PC-9 (cell line): ENCODE measurements around the gene C4orf54.

Experiments
- EZH2 ChIP-seq: fragments of 200-600 bp; sonication (generic); IDR thresholded peaks from 2 replicates; pipeline ENCODE4 v1.8.0; 2017; ENCODE audit warnings: antibody characterized with exemption, low read depth
- TF ChIP-seq, protein P1 (sequence below): fragments of 200-600 bp; sonication (generic); conservative IDR thresholded peaks from 2 replicates; pipeline ENCODE4 v1.6.1; 2017; ENCODE audit warnings: mixed run types, antibody characterized with exemption, mild to moderate bottlenecking, moderate library complexity

- TF ChIP-seq, protein P1, sequence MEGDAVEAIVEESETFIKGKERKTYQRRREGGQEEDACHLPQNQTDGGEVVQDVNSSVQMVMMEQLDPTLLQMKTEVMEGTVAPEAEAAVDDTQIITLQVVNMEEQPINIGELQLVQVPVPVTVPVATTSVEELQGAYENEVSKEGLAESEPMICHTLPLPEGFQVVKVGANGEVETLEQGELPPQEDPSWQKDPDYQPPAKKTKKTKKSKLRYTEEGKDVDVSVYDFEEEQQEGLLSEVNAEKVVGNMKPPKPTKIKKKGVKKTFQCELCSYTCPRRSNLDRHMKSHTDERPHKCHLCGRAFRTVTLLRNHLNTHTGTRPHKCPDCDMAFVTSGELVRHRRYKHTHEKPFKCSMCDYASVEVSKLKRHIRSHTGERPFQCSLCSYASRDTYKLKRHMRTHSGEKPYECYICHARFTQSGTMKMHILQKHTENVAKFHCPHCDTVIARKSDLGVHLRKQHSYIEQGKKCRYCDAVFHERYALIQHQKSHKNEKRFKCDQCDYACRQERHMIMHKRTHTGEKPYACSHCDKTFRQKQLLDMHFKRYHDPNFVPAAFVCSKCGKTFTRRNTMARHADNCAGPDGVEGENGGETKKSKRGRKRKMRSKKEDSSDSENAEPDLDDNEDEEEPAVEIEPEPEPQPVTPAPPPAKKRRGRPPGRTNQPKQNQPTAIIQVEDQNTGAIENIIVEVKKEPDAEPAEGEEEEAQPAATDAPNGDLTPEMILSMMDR, result no peak
- TF ChIP-seq EZH2, result no peak
Measured at GRCh38 chr4:99687120-99687519, 29.5 kb upstream of the C4orf54 start.
